Small intestine (tissue), 7 donors: ENCODE measurements around the gene ACP7. TPM values are rescaled to one million over a fixed set of nuclear protein-coding genes. Genes with fewer than 3 reads are reported as not detected.
A peak's percentile ranks its signal among the peaks of the same experiment; 100 is the strongest.

Experiments used
- DNase-seq, 2 donors: peaks; one replicate each; pipeline versions ENCODE4 v3.0.0 to v3.0.0-alpha.2; 2013
- FAIRE-seq: peaks from 2 replicates; lab custom pipeline; 2012; peaks lifted over from hg19 to GRCh38; lab: Jason Lieb, UNC
- H3K27ac ChIP-seq, 3 donors: one replicate each; pipeline ENCODE4 v1.5.1; 2013; ENCODE audit warnings: low read length in 2 of 3, mild to moderate bottlenecking in 2 of 3, control low read depth in 1 of 3, inconsistent platforms in 1 of 3, low read depth in 1 of 3, moderate library complexity in 1 of 3
- H3K27me3 ChIP-seq, 3 donors: one replicate each; pipeline ENCODE4 v1.6.1; 2013; ENCODE audit warnings: low read length in 3 of 3, inconsistent platforms in 1 of 3; ENCODE audit not compliant: control insufficient read depth in 3 of 3, insufficient read depth in 3 of 3
- H3K36me3 ChIP-seq, 3 donors: one replicate each; pipeline ENCODE4 v1.6.1; 2013; ENCODE audit warnings: low read length in 3 of 3, inconsistent platforms in 1 of 3, low read depth in 1 of 3, mild to moderate bottlenecking in 1 of 3, moderate library complexity in 1 of 3; ENCODE audit not compliant: control insufficient read depth in 3 of 3, insufficient read depth in 2 of 3
- H3K4me1 ChIP-seq, 3 donors: one replicate each; pipeline ENCODE4 v1.6.1; 2013; ENCODE audit warnings: low read length in 2 of 3, inconsistent platforms in 1 of 3, low read depth in 1 of 3, mild to moderate bottlenecking in 1 of 3, moderate library complexity in 1 of 3; ENCODE audit not compliant: control insufficient read depth in 3 of 3, insufficient read depth in 2 of 3
- H3K4me3 ChIP-seq, 3 donors: one replicate each; pipeline ENCODE4 v1.5.1; 2013; ENCODE audit warnings: low read length in 3 of 3, control low read depth in 1 of 3, inconsistent platforms in 1 of 3, low read depth in 1 of 3, mild to moderate bottlenecking in 1 of 3, moderate library complexity in 1 of 3
- H3K9me3 ChIP-seq, 2 donors: one replicate each; pipeline ENCODE4 v1.6.1; 2013; ENCODE audit warnings: low read depth in 1 of 2, low read length in 1 of 2; ENCODE audit not compliant: control insufficient read depth in 2 of 2, insufficient read depth in 1 of 2
- WGBS, 3 donors: extraction: QIAGEN DNeasy Blood & Tissue Kit; methylation state at CpG; one replicate each; pipeline ENCODE4 v1.1.7; 2013; 5-methylcytosine and 5-hydroxymethylcytosine counted together
- polyA plus RNA-seq, 4 donors: library from polyadenylated mRNA; stranded (reverse) in 3 of 4; unstranded in 1 of 4; fragments of 200-250 nt in 3 of 4; fragments of 120-200 nt in 1 of 4; gene quantifications; one replicate each; pipeline versions ENCODE4 v1.2.1 to v1.2.3, GENCODE V29; 2013
- donor health status: healthy with polysubstance abuse.
- donor health status: control.
- donor health status: control.
- donor health status: Bipolar disorder and iron deficiency.
- donor health status: healthy.

ACP7 gene
- polyA plus RNA-seq, 4 donors, result 0.01 to 2.9 TPM; not detected in 2

DNA sequence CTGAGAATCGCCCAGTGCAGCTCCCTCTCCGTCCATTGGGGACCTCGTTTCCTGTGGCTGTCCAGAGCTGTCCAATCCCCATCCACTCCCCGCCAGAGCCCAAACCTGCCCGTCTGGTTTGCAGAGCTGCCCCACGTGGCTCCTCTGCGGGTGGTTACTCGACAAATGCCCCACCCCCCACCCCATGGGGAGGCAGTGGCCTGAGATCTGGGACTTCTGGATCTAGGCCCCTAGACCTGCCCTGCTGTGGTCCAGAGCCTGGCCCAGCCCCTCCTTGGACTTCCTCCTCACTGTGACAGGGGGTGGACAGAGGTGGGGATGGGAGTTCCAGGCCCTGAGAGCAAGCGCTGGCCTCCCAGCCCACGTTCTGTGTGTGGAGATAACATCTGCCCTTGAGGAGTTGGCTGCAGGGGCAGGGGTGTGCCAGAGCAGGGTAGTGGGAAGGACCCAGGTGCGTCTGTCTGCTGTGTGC, 70.5 kb downstream of the ACP7 start:
- WGBS, 3 donors, result 14 to 54% (median 48%) methylated on average over 11 of the region's 11 CpGs
- Histone ChIP-seq H3K4me1 (peaks cover 0 to 64% (median 5%) of the 10 kb centered on the region in 3 donors), H3K36me3 (peaks cover 0 to 59% (median under 1%) of the 10 kb centered on the region in 3 donors), H3K27me3 (no peaks in the 10 kb centered on the region), H3K27ac (peak overlapping the region in 2 of 3 donors; percentile 15 to 17), H3K4me3 (no peak overlapping the region), H3K9me3 (no peaks in the 10 kb centered on the region)
- DNase-seq, result peak; percentile 61 to 77
- no peak for FAIRE-seq

DNA sequence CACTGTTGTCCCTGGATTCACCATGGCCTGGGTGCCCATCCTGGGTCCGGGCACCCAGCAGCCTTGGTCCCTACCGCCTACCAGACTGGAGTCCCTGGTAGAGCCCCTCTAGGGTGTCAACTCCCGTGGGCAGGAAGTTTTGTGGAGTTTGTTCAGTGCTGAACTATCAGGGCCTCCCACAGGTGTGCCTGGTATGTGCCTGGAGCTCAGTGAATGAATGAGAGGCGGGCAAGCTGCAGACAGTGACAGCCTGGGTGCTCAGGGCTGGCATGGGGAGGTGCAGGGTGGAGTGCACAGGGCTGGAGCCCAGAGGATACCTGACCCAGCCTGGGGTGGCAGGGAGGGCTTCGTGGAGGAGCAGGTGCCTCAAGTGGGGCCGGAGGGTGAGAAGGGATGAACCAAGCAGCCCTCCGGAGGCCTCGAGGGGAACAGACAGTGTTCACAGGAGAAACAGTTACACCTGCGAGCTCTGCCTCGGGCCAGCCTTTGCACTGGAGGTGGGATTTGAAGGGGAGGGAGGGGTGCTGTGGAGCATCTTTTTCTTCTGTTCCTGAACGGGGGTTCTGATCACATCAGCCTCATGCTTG, 71.0 kb downstream of the ACP7 start:
- Histone ChIP-seq H3K27ac (peak overlapping the region in 2 of 3 donors; percentile 15 to 17), H3K27me3 (no peaks in the 10 kb centered on the region), H3K4me3 (no peak overlapping the region), H3K4me1 (peaks cover 0 to 64% (median 5%) of the 10 kb centered on the region in 3 donors), H3K9me3 (no peaks in the 10 kb centered on the region), H3K36me3 (peaks cover 0 to 62% (median 3%) of the 10 kb centered on the region in 3 donors)
- DNase-seq (no peak), FAIRE-seq (no peak)
- WGBS, 3 donors, result 53 to 71% (median 58%) methylated on average over 11 of the region's 11 CpGs

DNA sequence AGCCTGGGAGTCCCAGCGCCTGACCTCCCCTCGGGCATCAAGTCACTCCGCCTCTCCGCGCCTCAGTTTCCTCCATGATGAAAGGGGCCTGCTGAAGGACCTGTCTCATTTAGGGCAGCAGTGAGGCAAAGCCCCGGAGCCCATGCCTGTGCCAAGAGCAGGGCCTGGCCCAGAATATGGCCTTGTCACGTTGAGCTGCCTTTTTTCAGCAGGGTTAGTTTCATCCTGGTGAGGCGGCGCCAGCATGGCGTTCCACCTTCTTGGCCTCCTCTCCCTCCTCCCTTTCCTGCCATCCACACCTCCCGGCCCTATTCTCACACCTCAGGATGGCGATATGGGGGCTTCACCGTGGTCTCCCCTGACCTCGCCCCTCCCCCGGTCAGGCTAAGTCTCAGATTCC, 71.6 kb downstream of the ACP7 start:
- Histone ChIP-seq H3K4me3 (no peak overlapping the region), H3K27me3 (no peaks in the 10 kb centered on the region), H3K27ac (no peak overlapping the region), H3K36me3 (peaks cover 0 to 63% (median 3%) of the 10 kb centered on the region in 3 donors), H3K9me3 (no peaks in the 10 kb centered on the region), H3K4me1 (peaks cover 0 to 63% (median 5%) of the 10 kb centered on the region in 3 donors)
- DNase-seq (no peak), FAIRE-seq (no peak)
- WGBS, 3 donors, result 79 to 86% (median 84%) methylated on average over 15 of the region's 15 CpGs

DNA sequence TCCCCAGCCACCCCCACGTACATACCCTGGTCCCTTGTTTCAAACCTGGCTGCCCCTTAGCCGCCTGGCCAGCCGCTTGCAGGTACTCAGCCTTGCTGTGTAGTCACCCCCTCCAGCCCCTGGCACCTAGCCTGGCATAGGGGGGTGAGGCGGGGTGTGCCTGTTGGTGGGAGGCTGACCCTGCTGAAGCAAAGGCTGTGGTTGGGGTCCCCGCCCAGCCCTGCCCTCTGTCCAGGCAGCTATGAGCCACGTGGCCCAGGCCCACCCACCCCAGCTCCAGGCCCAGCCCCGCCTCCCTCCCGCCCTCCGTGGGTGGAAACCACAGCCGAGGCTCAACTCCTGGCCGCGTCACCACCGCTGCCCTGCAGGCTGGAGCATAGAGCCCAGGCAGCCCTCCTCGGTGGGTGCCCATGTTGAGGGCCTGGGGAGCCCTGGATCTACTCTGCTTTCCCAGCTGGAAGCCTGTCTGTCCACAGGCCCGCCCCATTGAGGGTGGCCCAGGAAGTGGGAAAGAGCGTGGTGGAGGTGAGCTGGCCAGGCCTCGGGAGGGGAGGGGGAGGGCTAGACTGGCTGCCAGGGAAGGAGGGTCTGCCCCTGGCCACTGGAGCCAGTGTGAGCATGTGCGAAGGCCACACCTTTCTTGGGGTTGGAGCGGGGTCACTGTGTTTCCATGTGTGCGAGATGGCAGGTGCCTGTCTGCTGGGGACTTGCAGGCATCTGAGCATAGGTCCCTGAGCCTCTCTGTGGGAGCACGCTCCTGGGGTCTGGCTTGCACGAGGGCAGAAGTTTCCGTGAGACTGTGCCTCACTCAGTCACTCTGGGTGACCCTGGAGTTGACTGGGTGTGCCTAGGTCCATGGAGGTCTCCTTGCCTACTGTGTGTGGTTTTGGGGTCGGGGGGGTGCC, 72.4 kb downstream of the ACP7 start:
- H3K27me3 ChIP-seq, result no peaks in the 10 kb centered on the region
- no peaks in the 10 kb centered on the region for H3K9me3 ChIP-seq
- H3K36me3 ChIP-seq, result peaks cover 0 to 67% (median 3%) of the 10 kb centered on the region in 3 donors
- DNase-seq (peak in 1 of 2 donors; percentile 41), FAIRE-seq (no peak)
- no peak overlapping the region for H3K4me3 ChIP-seq
- peaks cover 0 to 55% (median 5%) of the 10 kb centered on the region in 3 donors for H3K4me1 ChIP-seq
- no peak overlapping the region for H3K27ac ChIP-seq
- WGBS, 3 donors, result 34 to 47% (median 46%) methylated on average over 24 of the region's 24 CpGs

DNA sequence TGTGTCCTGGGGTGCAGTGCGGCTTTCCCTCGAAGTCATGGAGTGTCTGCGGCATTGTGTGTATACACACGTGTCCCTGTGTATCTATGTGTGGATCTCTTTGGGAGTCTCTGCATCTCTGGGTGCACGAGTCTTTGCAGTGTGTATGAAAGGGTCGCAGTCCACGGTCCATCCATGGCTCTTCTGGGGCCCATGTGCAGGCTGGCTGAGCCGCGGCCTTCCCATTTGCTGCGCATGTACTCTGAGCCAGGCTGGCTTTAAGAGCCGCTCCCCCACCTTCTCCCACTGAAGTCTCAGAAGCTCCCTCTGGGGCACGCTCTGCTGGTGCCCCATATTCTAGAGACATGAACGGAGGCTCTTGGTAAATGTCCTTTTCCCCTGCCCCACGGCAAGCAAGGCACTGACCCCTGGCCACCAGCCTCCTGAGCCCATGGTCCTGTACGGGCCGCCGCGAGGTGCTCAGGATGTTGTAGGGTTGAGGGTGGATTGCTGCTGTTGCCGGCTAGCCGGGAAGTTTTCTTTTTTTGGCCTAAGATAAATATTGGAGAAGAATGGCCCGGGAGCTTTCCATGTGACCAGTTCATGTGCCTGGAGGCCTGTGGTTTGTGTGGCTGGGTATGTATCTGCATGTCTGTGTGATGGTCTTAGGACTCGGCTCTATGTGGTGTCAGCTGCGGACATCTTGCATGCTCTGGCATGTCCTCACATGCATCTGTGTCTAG, 73.3 kb downstream of the ACP7 start:
- H3K27me3 ChIP-seq, result no peaks in the 10 kb centered on the region
- no peak overlapping the region for H3K27ac ChIP-seq
- no peaks in the 10 kb centered on the region for H3K9me3 ChIP-seq
- 68 to 87% (median 82%) methylated on average over 22 to 23 of the region's 23 CpGs for WGBS, 3 donors
- peaks cover 0 to 70% (median 3%) of the 10 kb centered on the region in 3 donors for H3K36me3 ChIP-seq
- DNase-seq (peak in 1 of 2 donors; percentile 41), FAIRE-seq (no peak)
- no peak overlapping the region for H3K4me3 ChIP-seq
- peaks cover 0 to 55% (median 5%) of the 10 kb centered on the region in 3 donors for H3K4me1 ChIP-seq

DNA sequence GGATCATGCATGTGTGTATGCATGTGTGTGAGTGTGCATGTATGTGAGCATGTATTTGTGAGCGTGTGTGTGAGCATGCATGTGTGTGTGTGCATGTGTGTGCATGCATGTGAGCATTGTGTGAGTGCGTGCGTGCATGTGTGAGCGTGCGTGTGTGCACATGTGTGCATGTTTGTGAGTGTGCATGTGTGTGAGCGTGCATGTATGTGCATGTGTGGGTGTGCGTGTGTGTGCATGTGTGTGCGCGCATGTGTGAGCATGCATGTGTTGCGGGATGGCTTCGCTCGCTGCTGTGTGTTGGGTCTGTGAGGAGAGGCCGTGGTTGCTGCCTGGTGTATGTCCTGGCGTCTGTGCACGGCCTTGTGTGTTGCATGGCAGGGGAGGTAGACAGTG, 73.8 kb downstream of the ACP7 start:
- FAIRE-seq, result no peak
- peaks cover 0 to 55% (median 5%) of the 10 kb centered on the region in 3 donors for H3K4me1 ChIP-seq
- WGBS, 3 donors, result 93 to 95% (median 94%) methylated on average over 15 of the region's 15 CpGs
- no peak overlapping the region for H3K4me3 ChIP-seq
- no peak for DNase-seq
- no peaks in the 10 kb centered on the region for H3K9me3 ChIP-seq
- no peaks in the 10 kb centered on the region for H3K27me3 ChIP-seq
- H3K36me3 ChIP-seq, result peaks cover 2 to 75% (median 3%) of the 10 kb centered on the region in 3 donors
- H3K27ac ChIP-seq, result no peak overlapping the region

DNA sequence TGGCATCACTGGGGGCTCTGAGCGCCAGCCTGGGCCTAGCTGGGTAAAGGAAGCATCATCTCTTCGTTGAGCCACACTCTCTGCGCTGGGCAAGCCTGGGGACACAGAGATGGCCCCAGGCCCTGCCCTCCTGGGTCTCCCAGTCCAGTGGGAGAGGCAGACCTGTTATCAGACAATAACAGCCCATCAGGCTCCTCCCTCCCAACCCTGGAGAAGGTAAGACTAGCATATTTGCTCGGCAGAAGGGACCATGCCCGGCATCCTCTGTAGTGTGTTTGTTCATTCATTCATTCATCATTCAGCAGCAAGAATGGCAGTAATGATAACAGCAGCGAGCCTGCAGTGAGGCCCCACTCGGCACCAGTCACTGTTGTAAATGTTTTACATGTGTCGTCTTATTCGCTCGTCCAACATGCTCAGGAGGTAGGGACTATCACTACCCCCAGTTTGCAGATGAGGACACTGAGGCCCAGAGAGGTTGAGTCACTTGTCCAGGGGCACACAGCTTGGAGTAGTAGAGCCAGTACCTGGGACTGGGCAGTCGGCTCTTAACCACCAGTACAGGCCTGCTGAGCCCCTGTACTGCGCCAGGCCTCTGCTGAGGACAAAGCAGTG, 74.6 kb downstream of the ACP7 start:
- FAIRE-seq (no peak), DNase-seq (peak in 1 of 2 donors; percentile 51)
- Histone ChIP-seq H3K9me3 (no peaks in the 10 kb centered on the region), H3K36me3 (peaks cover 2 to 75% (median 3%) of the 10 kb centered on the region in 3 donors), H3K27ac (no peak overlapping the region), H3K4me3 (no peak overlapping the region), H3K27me3 (no peaks in the 10 kb centered on the region), H3K4me1 (peaks cover 0 to 53% (median 5%) of the 10 kb centered on the region in 3 donors)
- WGBS, 3 donors, result 66 to 82% (median 81%) methylated on average over 12 of the region's 12 CpGs
